Naive thymus-derived CD4-positive, alpha-beta T cell (primary cell): Measurements from ENCODE around the gene BTF3. TPM values are rescaled to one million over a fixed set of nuclear protein-coding genes. Genes with fewer than 3 reads are reported as not detected.
"Not testable (repeated sequence)": the region's sequence is repeated elsewhere in the genome, so short reads cannot be mapped to it uniquely, and the experiment has no call there.

Experiments
- ATAC-seq: fragments of 150-1000 bp; cut with Tn5 transposase; 2 replicates; pipeline ENCODE4 v1.10.0; 2021; ENCODE audit warnings: mild to moderate bottlenecking, moderate library complexity
- CTCF ChIA-PET: fragments of 350-600 bp; sonication (Branson Sonifier 250); formaldehyde crosslinking; loops from one replicate; lab custom pipeline; 2021; ENCODE audit warnings: antibody characterized with exemption; lab: Charles Lee
- POLR2A ChIA-PET: fragments of 350-600 bp; sonication (Branson Sonifier 250); formaldehyde crosslinking; loops from one replicate; lab custom pipeline; 2021; ENCODE audit warnings: antibody characterized with exemption, inconsistent platforms; lab: Charles Lee
- DNase-seq, 9 donors: peaks; one replicate each; pipeline versions ENCODE4 v3.0.0 to v3.0.0-alpha.2; 2020 to 2022; ENCODE audit warnings: mixed read lengths in 1 of 9
- H3K27ac ChIP-seq: one replicate; pipeline ENCODE4 v1.7.0; 2013; ENCODE audit warnings: mild to moderate bottlenecking, low read depth, low read length, moderate library complexity
- H3K27me3 ChIP-seq, 2 donors: one replicate each; pipeline ENCODE4 v1.7.0; 2013; ENCODE audit warnings: low read length in 2 of 2, mild to moderate bottlenecking in 2 of 2, moderate library complexity in 2 of 2; ENCODE audit not compliant: control insufficient read depth in 2 of 2, insufficient read depth in 2 of 2
- H3K36me3 ChIP-seq, 3 experiments: 1 replicate in 2 of 3; 2 replicates in 1 of 3; pipeline ENCODE4 v1.7.0; 2013; ENCODE audit warnings: low read length in 3 of 3, mild to moderate bottlenecking in 3 of 3, moderate library complexity in 1 of 3; ENCODE audit not compliant: insufficient read depth in 3 of 3, control insufficient read depth in 2 of 3
- H3K4me1 ChIP-seq, 2 donors: one replicate each; pipeline ENCODE4 v1.7.0; 2013; ENCODE audit warnings: low read length in 2 of 2, mild to moderate bottlenecking in 2 of 2, moderate library complexity in 1 of 2; ENCODE audit not compliant: control insufficient read depth in 2 of 2, insufficient read depth in 2 of 2
- H3K4me3 ChIP-seq: 2 replicates; pipeline ENCODE4 v1.7.0; 2013; ENCODE audit warnings: mild to moderate bottlenecking, low read length
- H3K9me3 ChIP-seq, 3 experiments: 1 replicate in 2 of 3; 2 replicates in 1 of 3; pipeline ENCODE4 v1.7.0; 2013; ENCODE audit warnings: low read length in 3 of 3; ENCODE audit not compliant: control insufficient read depth in 2 of 3
- H3K27ac Mint-ChIP-seq, 9 donors: one replicate each; pipeline ENCODE4 v1.8.0; 2020 to 2022; ENCODE audit warnings: mixed read lengths in 9 of 9, mild to moderate bottlenecking in 8 of 9, moderate library complexity in 5 of 9, inconsistent platforms in 2 of 9
- H3K27me3 Mint-ChIP-seq, 5 donors: one replicate each; pipeline ENCODE4 v1.8.0; 2021 to 2022; ENCODE audit warnings: mixed read lengths in 5 of 5, mild to moderate bottlenecking in 1 of 5
- H3K36me3 Mint-ChIP-seq, 5 donors: one replicate each; pipeline ENCODE4 v1.8.0; 2020 to 2022; ENCODE audit warnings: mixed read lengths in 5 of 5, mild to moderate bottlenecking in 3 of 5, inconsistent platforms in 1 of 5
- H3K4me1 Mint-ChIP-seq, 7 donors: one replicate each; pipeline ENCODE4 v1.8.0; 2020 to 2022; ENCODE audit warnings: mixed read lengths in 7 of 7, mild to moderate bottlenecking in 3 of 7, inconsistent platforms in 1 of 7
- H3K4me3 Mint-ChIP-seq, 10 donors: one replicate each; pipeline ENCODE4 v1.8.0; 2020 to 2022; ENCODE audit warnings: mild to moderate bottlenecking in 10 of 10, mixed read lengths in 10 of 10, moderate library complexity in 6 of 10, inconsistent platforms in 2 of 10
- H3K9me3 Mint-ChIP-seq, 11 donors: one replicate each; pipeline ENCODE4 v1.8.0; 2020 to 2022; ENCODE audit warnings: mixed read lengths in 11 of 11, mild to moderate bottlenecking in 4 of 11, inconsistent platforms in 1 of 11, moderate library complexity in 1 of 11
- intact Hi-C, 2 donors: fragments of 100-400 bp; cut with micrococcal nuclease; formaldehyde crosslinking; loops; one replicate each; pipeline ENCODE4 v1.15.1; 2023
- polyA plus RNA-seq, 2 donors: library from polyadenylated mRNA; unstranded; fragments of 300-500 nt; fragmentation: Illumina TruSeq; gene quantifications; one replicate each; pipeline ENCODE4 v1.2.3, GENCODE V29; 2021
- total RNA-seq, 6 experiments: library from RNA in 5 of 6; stranded (reverse) in 5 of 6; gene quantifications; 1 replicate in 5 of 6; 2 replicates in 1 of 6; pipeline ENCODE4 v1.2.3 and lab custom pipeline; 2021 to 2026

BTF3 gene
- total and polyA plus RNA-seq, 7 experiments from 2014 or later = 557 to 843 (median 700) TPM

DNA sequence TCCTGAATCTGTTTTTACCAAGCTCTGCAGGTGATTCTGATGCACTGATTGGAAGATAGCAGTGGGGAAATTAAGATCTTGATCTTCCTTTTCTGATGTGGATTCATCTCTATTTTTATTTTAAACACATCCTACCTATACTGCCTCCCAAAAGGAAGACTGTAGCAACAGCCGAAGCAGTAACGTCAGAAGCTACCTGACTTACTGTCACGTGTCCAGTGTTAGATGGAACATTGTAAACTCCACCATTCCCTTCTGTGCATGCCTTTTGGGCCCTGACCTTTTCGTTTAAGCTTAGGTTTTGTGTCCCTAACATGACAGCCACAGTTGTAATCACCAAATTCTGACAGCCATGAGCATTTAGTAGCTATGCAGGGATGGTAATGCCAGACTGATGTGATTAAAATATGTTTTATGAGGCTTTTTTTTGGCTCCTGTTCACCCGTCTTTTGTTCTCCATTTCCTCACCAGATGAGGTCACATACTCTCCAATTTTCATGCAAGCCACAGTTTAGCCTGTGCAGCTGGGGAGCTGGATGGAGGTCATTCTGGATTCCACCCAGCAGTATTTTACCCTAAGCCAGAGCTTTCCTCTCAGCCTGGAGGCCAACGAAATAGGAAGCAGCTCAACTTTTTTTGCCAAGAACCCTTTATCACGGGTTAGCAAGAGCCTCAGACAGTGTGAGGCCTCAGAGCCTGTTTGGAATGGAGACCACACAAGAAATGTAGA, 34.1 kb upstream of the BTF3 start:
- H3K9me3 ChIP-seq = no peaks in the 10 kb centered on the region
- Mint-ChIP-seq H3K27me3 (peaks cover 22 to 54% (median 46%) of the 10 kb centered on the region in 5 donors), H3K9me3 (peaks cover 0 to 4% (median 0%) of the 10 kb centered on the region in 11 donors), H3K36me3 (peaks cover 0 to 7% (median 0%) of the 10 kb centered on the region in 5 donors), H3K27ac (no peak overlapping the region), H3K4me1 (no peaks in the 10 kb centered on the region), H3K4me3 (no peak overlapping the region)
- ChIA-PET CTCF (interaction anchor here (0.6 to 0.9 kb wide), 3 partner anchors 8 to 271 kb away, joined by 3 read pairs; no protein-coding TSS in a partner anchor), POLR2A (interaction anchor here (0.5 kb wide), 1 partner anchor 1316 kb away, joined by 3 read pairs; no protein-coding TSS in a partner anchor)
- H3K27me3 ChIP-seq = no peaks in the 10 kb centered on the region
- H3K4me1 ChIP-seq = no peaks in the 10 kb centered on the region
- intact Hi-C loops = no loop called here
- no peak for DNase-seq
- H3K36me3 ChIP-seq = no peaks in the 10 kb centered on the region
- no peak overlapping the region for H3K4me3 ChIP-seq
- H3K27ac ChIP-seq = no peak overlapping the region
- ATAC-seq = no peak

DNA sequence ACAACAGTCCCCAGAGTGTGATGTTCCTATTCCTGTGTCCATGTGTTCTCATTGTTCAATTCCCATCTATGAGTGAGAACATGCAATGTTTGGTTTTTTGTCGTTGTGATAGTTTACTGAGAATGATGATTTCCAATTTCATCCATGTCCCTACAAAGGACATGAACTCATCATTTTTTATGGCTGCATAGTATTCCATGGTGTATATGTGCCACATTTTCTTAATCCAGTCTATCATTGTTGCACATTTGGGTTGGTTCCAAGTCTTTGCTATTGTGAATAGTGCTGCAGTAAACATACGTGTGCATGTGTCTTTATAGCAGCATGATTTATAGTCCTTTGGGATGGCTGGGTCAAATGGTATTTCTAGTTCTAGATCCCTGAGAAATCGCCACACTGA, 29.6 kb upstream of the BTF3 start:
- H3K27ac Mint-ChIP-seq, H3K4me1 Mint-ChIP-seq, H3K9me3 Mint-ChIP-seq, H3K36me3 Mint-ChIP-seq, H3K4me3 Mint-ChIP-seq, H3K4me3 ChIP-seq, ATAC-seq, H3K9me3 ChIP-seq, DNase-seq, H3K36me3 ChIP-seq, H3K27me3 ChIP-seq, H3K27ac ChIP-seq, CTCF ChIA-PET, H3K4me1 ChIP-seq, intact Hi-C loops, POLR2A ChIA-PET: not testable (repeated sequence)
- peaks cover 21 to 55% (median 37%) of the 10 kb centered on the region in 5 donors for H3K27me3 Mint-ChIP-seq

DNA sequence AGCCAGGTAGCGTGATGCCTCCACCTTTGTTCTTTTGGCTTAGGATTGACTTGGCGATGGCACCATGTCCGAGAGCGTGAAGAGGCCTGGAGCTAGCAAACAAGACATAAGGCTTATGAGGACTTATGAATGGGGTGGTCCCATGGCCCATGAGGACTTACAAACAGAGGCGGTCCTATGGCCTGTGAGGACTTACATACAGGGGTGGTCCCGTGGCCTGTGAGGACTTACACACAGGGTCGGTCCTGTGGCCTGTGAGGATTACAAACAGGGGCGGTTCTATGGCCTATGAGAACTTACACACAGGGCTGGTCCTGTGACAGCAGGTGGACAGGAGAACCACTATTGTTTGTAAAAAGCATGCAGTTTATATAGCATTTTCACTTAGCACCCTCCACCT, 28.4 kb upstream of the BTF3 start:
- Histone ChIP-seq H3K27me3 (no peaks in the 10 kb centered on the region), H3K36me3 (no peaks in the 10 kb centered on the region), H3K9me3 (no peaks in the 10 kb centered on the region), H3K27ac (no peak overlapping the region), H3K4me3 (no peak overlapping the region), H3K4me1 (no peaks in the 10 kb centered on the region)
- intact Hi-C loops = no loop called here
- POLR2A ChIA-PET = interaction anchor here (1.0 kb wide), 1 partner anchor 28 kb away, joined by 3 read pairs; no protein-coding TSS in a partner anchor
- Mint-ChIP-seq H3K9me3 (peaks cover 0 to 4% (median 0%) of the 10 kb centered on the region in 11 donors), H3K4me3 (no peak overlapping the region), H3K27me3 (peaks cover 14 to 48% (median 32%) of the 10 kb centered on the region in 5 donors), H3K4me1 (no peaks in the 10 kb centered on the region), H3K36me3 (peaks cover 0 to 4% (median 0%) of the 10 kb centered on the region in 5 donors), H3K27ac (no peak overlapping the region)
- CTCF ChIA-PET = no interaction called here
- ATAC-seq = no peak
- DNase-seq = no peak

DNA sequence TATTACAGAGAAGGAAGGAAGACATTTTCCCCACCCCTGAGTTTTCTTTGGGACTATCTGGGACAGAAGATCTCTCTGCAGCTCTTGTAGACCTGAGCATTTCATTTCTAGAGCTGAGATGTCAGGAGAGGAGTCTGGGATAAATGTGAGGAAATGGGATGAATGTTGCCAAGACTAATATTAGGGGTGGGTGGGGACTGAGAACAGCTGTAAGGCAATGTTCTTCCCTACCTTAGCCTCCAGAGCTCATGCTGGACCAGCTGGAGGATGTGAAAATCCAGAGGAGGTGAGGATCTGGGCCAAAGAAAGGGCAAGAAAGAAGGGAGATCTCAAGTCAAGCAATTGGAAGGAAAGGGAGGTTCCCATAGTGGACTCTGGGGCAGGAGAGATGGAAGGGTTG, 26.6 kb upstream of the BTF3 start:
- intact Hi-C loops = no loop called here
- peaks cover 0 to 4% of the 10 kb centered on the region in 2 donors for H3K27me3 ChIP-seq
- Mint-ChIP-seq H3K4me3 (no peak overlapping the region), H3K27ac (no peak overlapping the region), H3K4me1 (no peaks in the 10 kb centered on the region), H3K9me3 (peaks cover 0 to 4% (median 0%) of the 10 kb centered on the region in 11 donors), H3K27me3 (peaks cover 12 to 41% (median 25%) of the 10 kb centered on the region in 5 donors), H3K36me3 (peaks cover 0 to 4% (median 0%) of the 10 kb centered on the region in 5 donors)
- no peak overlapping the region for H3K4me3 ChIP-seq
- DNase-seq = no peak
- H3K4me1 ChIP-seq = no peaks in the 10 kb centered on the region
- no peaks in the 10 kb centered on the region for H3K9me3 ChIP-seq
- ChIA-PET CTCF (no interaction called here), POLR2A (no interaction called here)
- no peak for ATAC-seq
- H3K27ac ChIP-seq = no peak overlapping the region
- no peaks in the 10 kb centered on the region for H3K36me3 ChIP-seq

DNA sequence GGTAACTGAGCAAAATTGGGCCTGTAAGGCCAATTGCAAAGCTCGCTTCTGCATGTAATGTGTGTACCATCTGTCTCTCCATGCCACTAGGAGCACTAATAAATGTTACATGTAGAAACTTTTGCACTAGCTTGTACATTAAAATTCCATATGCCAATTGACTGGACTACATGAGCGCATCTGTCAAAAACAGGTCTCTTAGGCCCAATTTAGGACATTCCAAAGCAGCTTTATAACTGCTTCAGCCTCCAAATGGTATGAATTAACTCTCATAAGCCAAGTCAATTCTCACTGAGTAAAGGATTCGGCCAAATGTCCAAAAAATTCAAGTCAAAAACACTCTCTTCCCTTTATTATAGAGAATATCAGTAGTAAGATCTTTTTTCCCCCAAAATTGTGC, 26.1 kb upstream of the BTF3 start:
- ATAC-seq (no peak), DNase-seq (no peak)
- H3K36me3 Mint-ChIP-seq = peaks cover 0 to 4% (median 0%) of the 10 kb centered on the region in 5 donors
- H3K4me3 Mint-ChIP-seq = no peak overlapping the region
- Histone ChIP-seq H3K9me3 (no peaks in the 10 kb centered on the region), H3K4me3 (no peak overlapping the region), H3K36me3 (no peaks in the 10 kb centered on the region), H3K4me1 (no peaks in the 10 kb centered on the region), H3K27ac (no peak overlapping the region), H3K27me3 (peaks cover 0 to 4% of the 10 kb centered on the region in 2 donors)
- ChIA-PET CTCF (no interaction called here), POLR2A (no interaction called here)
- H3K4me1 Mint-ChIP-seq = no peaks in the 10 kb centered on the region
- H3K27me3 Mint-ChIP-seq = peaks cover 12 to 40% (median 22%) of the 10 kb centered on the region in 5 donors
- H3K9me3 Mint-ChIP-seq = peaks cover 0 to 4% (median 0%) of the 10 kb centered on the region in 11 donors
- H3K27ac Mint-ChIP-seq = no peak overlapping the region
- intact Hi-C loops = no loop called here

DNA sequence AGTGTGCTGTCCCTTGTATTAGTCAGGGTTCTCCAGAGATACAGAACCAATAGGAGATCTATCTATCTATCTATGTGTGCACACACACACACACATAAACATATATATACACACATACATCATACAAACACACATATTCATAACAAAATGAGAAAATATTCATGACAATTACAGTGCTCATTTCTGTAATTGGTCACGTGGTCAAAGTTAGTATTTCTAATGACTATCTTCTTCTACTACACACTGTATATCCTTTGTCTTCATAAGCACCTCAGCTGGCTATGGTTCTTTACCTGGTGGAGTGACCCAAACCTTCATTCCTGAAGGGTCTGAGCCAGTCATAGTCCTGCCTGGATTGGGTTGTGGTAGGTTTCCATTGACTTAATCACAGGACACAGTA, 17.7 kb upstream of the BTF3 start:
- no peaks in the 10 kb centered on the region for H3K9me3 Mint-ChIP-seq
- ChIA-PET CTCF (no interaction called here), POLR2A (no interaction called here)
- H3K36me3 Mint-ChIP-seq = no peaks in the 10 kb centered on the region
- DNase-seq = no peak
- no peaks in the 10 kb centered on the region for H3K36me3 ChIP-seq
- ATAC-seq = no peak
- peaks cover 0 to 4% of the 10 kb centered on the region in 2 donors for H3K27me3 ChIP-seq
- H3K4me3 Mint-ChIP-seq = no peak overlapping the region
- no peak overlapping the region for H3K27ac ChIP-seq
- no peaks in the 10 kb centered on the region for H3K4me1 ChIP-seq
- peaks cover 8 to 38% (median 28%) of the 10 kb centered on the region in 5 donors for H3K27me3 Mint-ChIP-seq
- H3K4me3 ChIP-seq = no peak overlapping the region
- intact Hi-C loops = no loop called here
- H3K27ac Mint-ChIP-seq = no peak overlapping the region
- H3K9me3 ChIP-seq = no peaks in the 10 kb centered on the region
- no peaks in the 10 kb centered on the region for H3K4me1 Mint-ChIP-seq
